Coronary artery (tissue), 2 donors: ENCODE data around the gene RAB44.

Source experiments
- DNase-seq: peaks from one replicate; pipeline ENCODE4 v3.0.0-alpha.2; 2017; ENCODE audit warnings: low spot score
- H3K27ac ChIP-seq, 2 donors: fragments of 200-600 bp; sonication (generic); one replicate each; pipeline ENCODE4 v1.5.1; 2016 to 2019
- H3K4me3 ChIP-seq: fragments of 200-600 bp; sonication (generic); 2 replicates; pipeline ENCODE4 v1.5.1; 2016; ENCODE audit warnings: mild to moderate bottlenecking, moderate library complexity
- CTCF ChIP-seq: fragments of 200-600 bp; sonication (generic); IDR thresholded peaks from one replicate; pipeline ENCODE4 v1.5.1; 2019; ENCODE audit warnings: antibody characterized with exemption

The RAB44 gene

DNA sequence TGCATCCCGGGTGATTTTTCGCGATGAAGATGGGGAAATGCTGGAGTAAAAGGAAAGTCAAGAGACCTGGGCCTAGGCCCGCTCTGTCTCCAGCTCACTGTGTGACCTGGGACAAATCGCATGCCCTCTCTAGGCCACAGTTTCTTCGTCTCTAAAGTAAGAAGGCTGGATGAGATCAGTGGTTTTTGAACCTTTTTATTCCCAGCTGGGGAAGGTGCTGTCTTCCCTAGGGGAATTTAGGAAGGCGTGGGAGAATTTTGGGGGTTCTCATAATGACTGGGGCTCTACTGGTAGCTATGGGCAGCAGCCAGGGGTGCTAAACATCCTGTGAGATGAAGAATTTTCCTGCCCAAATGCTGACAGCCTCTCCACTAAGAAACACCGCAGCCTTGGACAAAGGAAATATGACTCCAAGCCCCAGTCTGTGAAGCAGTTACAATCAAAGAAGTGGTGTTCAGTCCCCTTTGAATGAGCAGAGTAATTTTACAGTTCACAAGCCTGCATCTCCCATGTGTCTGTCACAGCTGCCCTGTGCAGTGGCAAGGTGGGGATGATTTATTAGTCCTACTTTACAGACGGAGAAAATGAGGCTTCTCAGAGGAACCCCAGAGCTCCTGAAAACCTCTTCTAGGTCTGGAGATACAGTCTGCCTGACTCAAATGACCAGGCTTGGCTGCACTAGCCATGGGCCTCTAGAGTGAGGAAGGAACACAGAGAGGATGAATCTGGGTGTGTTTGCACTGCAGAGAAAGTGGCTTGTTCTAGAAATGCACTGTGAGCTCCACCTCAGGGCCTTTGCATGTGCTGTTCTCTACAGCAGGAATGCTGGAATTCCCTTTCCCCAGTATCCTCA, 57.2 kb downstream of the RAB44 start:
- no peak for DNase-seq
- no peak overlapping the region for H3K4me3 ChIP-seq
- no peak for TF ChIP-seq CTCF
- no peak overlapping the region for H3K27ac ChIP-seq

DNA sequence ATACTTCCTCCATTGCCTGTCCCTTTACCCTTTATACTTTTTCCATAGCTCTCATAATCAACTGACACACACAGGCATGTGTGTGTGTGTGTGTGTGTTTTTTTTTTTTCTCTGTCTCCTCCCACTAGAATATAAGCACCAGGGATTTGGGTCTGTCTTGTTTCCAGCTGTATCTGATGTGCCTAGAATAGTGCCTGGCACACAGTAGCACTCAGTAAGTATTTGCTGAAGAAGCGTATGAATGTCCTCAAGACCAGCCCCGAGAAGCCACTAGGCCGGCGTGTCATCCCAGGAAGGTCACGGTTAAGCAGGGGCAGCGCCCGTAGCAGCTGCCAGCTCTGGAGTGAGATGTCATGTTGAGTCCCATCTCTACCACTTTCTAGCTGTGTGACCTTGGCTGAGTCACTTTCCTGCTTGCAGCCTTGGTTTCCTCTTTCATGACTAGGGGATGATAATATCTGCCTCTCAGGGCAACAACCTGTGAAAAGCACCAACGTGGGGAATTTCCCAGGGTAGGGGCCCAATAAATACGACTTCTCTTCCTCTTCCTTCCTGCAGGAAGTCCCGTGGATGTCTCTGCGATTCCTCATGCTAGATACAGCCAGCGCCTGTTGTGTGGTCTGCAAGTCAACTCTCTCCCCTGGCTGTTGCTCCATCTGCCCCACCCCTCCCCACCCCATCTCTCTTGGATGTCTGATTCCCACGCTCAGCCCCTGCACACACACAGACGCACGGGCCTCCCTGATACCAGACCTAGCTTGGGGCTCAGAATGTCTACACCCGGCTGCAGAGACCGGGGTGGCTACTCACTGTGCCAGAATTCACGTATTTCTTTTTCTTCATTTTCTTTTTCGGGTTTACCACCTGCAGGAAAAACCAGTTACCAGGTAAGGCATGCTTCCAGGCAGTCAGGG, 58.1 kb downstream of the RAB44 start:
- Histone ChIP-seq H3K4me3 (no peak overlapping the region), H3K27ac (no peak overlapping the region)
- no peak for TF ChIP-seq CTCF
- DNase-seq = no peak

GRCh38 chr6:36756786-36757185, 59.2 kb downstream of the RAB44 start:
- TF ChIP-seq CTCF = no peak
- Histone ChIP-seq H3K27ac (no peak overlapping the region), H3K4me3 (no peak overlapping the region)
- DNase-seq = no peak

DNA sequence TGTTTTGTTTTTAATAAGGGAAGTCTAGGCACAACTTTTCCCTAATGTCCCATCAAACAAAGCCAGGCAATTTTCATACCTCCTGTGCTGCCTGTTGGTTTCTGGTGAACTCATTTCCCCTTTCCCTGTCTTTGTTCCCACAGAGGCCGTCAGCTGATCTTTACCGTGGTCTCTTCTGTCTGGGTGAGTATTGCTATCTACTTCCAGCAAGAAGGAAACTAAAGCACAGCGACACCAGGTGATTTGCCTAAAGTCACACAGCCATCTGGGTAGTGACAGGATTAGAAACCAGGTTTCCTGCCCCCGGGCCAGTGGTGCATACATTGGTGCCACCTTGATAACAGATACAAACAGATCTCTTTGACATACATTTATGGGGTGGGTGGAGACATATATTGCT, 59.6 kb downstream of the RAB44 start:
- Histone ChIP-seq H3K27ac (no peak overlapping the region), H3K4me3 (no peak overlapping the region)
- no peak for DNase-seq
- TF ChIP-seq CTCF = no peak

DNA sequence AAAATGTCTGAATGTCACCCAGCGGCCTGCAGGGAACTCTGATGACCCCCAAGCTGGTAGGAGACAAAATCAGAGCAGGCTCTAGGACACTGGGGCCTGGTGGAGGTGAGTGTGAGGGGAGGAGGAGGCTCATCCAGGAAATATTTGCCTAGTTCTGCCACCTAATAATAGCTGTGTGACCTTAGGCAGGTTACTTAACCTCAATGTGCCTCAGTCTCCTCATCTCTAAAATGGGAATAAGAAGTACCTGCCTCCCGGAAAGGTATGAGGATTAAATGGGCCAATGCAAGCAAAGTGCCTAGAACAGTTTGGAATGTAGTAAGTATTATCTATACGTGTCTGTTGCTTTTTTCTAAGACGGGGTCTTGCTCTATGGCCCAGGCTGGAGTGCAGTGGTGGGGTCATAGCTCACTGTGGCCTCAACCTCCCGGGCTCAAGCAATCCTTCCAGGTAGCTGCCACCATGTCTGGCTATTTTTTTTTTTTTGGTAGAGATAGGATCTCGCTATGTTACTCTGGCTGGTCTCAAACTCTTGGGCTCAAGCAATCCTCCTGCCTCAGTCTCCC, 60.4 kb downstream of the RAB44 start:
- Histone ChIP-seq H3K4me3 (no peak overlapping the region), H3K27ac (no peak overlapping the region)
- TF ChIP-seq CTCF = no peak
- DNase-seq = no peak

- TF ChIP-seq CTCF = no peak
- H3K4me3 ChIP-seq = no peak overlapping the region
- no peak overlapping the region for H3K27ac ChIP-seq
- DNase-seq = no peak
Measured at GRCh38 chr6:36758516-36759147, 61.0 kb downstream of the RAB44 start.
